MM.1S (cell line): Measurements from ENCODE around the gene NDUFA8.

Experiments used
- DNase-seq: peaks from one replicate; pipeline ENCODE4 v3.0.0-alpha.2; 2015
- H2AFZ ChIP-seq: fragments of 300-600 bp; sonication (generic); 2 replicates; pipeline ENCODE4 v1.6.0; 2016; ENCODE audit warnings: antibody characterized with exemption, low read length
- H3F3A ChIP-seq: fragments of 300-600 bp; sonication (generic); 2 replicates; pipeline ENCODE4 v1.6.1; 2016; ENCODE audit warnings: mild to moderate bottlenecking, antibody characterized with exemption, low read length, moderate library complexity, mixed read lengths; ENCODE audit not compliant: insufficient read depth
- H3K27ac ChIP-seq: fragments of 300-600 bp; sonication (generic); 2 replicates; pipeline ENCODE4 v1.5.1; 2016; ENCODE audit warnings: mild to moderate bottlenecking, low read length
- H3K27me3 ChIP-seq: fragments of 300-600 bp; sonication (generic); replicated peaks from 2 replicates; pipeline ENCODE4 v1.6.0; 2016; ENCODE audit warnings: low read length; ENCODE audit not compliant: insufficient read depth
- H3K36me3 ChIP-seq: fragments of 300-600 bp; sonication (generic); replicated peaks from 2 replicates; pipeline ENCODE4 v1.6.1; 2016; ENCODE audit warnings: mild to moderate bottlenecking, low read length, mixed read lengths; ENCODE audit not compliant: insufficient read depth
- H3K4me1 ChIP-seq: fragments of 300-600 bp; sonication (generic); 2 replicates; pipeline ENCODE4 v1.6.1; 2016; ENCODE audit warnings: low read length, mixed read lengths
- H3K4me2 ChIP-seq: fragments of 300-600 bp; sonication (generic); 2 replicates; pipeline ENCODE4 v1.6.0; 2016; ENCODE audit warnings: low read depth, low read length
- H3K4me3 ChIP-seq: fragments of 300-600 bp; sonication (generic); 2 replicates; pipeline ENCODE4 v1.5.1; 2016; ENCODE audit warnings: low read length, mixed read lengths
- H3K79me2 ChIP-seq: fragments of 300-600 bp; sonication (generic); 2 replicates; pipeline ENCODE4 v1.6.1; 2016; ENCODE audit warnings: mixed run types, low read length, mixed read lengths
- H3K9ac ChIP-seq: fragments of 300-600 bp; sonication (generic); 2 replicates; pipeline ENCODE4 v1.6.1; 2016; ENCODE audit warnings: low read length, mixed read lengths
- H3K9me2 ChIP-seq: fragments of 300-600 bp; sonication (generic); replicated peaks from 2 replicates; pipeline ENCODE4 v1.6.1; 2016; ENCODE audit warnings: mild to moderate bottlenecking, low read length, mixed read lengths; ENCODE audit not compliant: insufficient read depth
- H3K9me3 ChIP-seq: fragments of 300-600 bp; sonication (generic); replicated peaks from 2 replicates; pipeline ENCODE4 v1.6.1; 2016; ENCODE audit warnings: mild to moderate bottlenecking, low read length, mixed read lengths; ENCODE audit not compliant: insufficient read depth
- H4K20me1 ChIP-seq: fragments of 300-600 bp; sonication (generic); 2 replicates; pipeline ENCODE4 v1.6.1; 2016; ENCODE audit warnings: mild to moderate bottlenecking, low read length, moderate library complexity, mixed read lengths; ENCODE audit not compliant: insufficient read depth
- CTCF ChIP-seq: fragments of 300-600 bp; sonication (generic); IDR thresholded peaks from 2 replicates; pipeline ENCODE4 v1.5.1; 2016; ENCODE audit warnings: antibody characterized with exemption, low read length, mixed read lengths
- EZH2 ChIP-seq: fragments of 300-600 bp; sonication (generic); optimal IDR thresholded peaks from 2 replicates; pipeline ENCODE3; 2017; ENCODE audit warnings: low read depth, mild to moderate bottlenecking, antibody characterized with exemption, low read length, mixed read lengths
- EZH2phosphoT487 ChIP-seq: fragments of 300-600 bp; sonication (generic); IDR thresholded peaks from 2 replicates; pipeline ENCODE4 v1.6.1; 2018; ENCODE audit warnings: antibody characterized with exemption, low read length

The NDUFA8 gene

DNA sequence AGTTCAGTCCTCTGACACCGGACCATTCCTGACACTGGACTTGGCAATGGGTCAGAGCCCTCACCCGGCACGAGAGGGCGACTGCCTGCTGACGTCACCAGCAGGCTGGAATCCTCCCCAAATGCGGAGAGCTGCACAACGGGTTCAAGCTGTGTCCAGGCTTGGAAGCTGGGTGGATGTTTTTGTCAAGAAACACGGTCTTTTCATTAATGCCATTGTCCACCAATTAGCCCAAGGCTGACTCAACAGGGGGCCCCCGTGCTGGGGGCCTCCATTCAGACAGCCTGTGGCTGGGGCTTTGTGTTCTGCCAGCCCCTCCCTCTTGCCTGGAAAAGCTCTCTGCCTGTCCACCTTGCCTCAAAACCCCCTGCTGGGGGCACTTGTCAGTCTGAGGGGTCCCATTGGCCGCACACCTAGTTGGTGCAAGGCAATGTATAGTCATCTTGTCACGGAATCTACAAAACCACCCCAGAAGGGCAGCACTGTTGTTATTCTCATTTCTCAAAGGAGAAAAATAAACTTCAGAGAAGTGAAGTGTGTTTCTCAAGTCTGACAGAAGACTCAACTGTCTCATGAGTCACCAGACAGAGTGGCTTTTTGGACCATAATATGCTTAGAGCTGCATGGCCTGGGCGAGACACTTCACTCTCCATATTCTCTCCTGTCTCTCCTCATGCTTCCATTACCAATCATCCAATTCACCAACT is 24.6 kb downstream of the NDUFA8 start:
- H3K9me2 ChIP-seq: no peaks in the 10 kb centered on the region
- no peak overlapping the region for H3K27ac ChIP-seq
- no peak overlapping the region for H2AFZ ChIP-seq
- DNase-seq: no peak
- no peaks in the 10 kb centered on the region for H3F3A ChIP-seq
- H3K79me2 ChIP-seq: no peaks in the 10 kb centered on the region
- TF ChIP-seq EZH2phosphoT487 (no peak), CTCF (no peak), EZH2 (no peak)
- H3K4me1 ChIP-seq: no peaks in the 10 kb centered on the region
- H4K20me1 ChIP-seq: no peaks in the 10 kb centered on the region
- no peak overlapping the region for H3K4me2 ChIP-seq
- no peak overlapping the region for H3K4me3 ChIP-seq
- H3K9me3 ChIP-seq: no peaks in the 10 kb centered on the region
- no peaks in the 10 kb centered on the region for H3K36me3 ChIP-seq
- no peak overlapping the region for H3K9ac ChIP-seq
- no peaks in the 10 kb centered on the region for H3K27me3 ChIP-seq

DNA sequence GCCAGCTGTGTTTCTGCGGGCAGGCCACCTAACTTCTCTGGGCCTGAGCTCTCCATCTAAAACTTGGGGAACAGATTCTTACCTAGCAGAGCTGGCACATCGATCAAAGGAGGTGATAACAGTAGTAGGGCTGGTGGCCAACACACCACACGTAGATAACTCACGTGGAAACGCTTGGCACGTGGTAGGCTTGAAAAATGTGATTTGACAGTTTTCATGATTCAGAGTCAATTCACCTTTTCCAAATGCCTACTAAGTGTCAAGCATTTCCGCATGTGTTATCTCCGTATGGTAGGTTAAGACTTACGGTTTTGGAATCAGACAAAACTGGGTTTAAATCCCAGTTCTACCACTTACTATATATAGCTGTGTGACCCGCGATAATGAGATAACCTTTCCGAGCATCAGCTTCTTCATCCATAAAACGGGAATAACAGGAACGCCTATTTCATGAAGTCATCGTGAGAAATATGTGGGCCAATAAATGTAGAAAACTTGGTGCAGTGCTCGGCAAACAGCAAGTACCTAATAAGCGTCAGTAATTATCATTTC is 25.5 kb downstream of the NDUFA8 start:
- no peak overlapping the region for H3K4me3 ChIP-seq
- no peak overlapping the region for H3K27ac ChIP-seq
- no peak for TF ChIP-seq EZH2phosphoT487
- TF ChIP-seq EZH2: no peak
- no peak for TF ChIP-seq CTCF
- H3K79me2 ChIP-seq: no peaks in the 10 kb centered on the region
- no peaks in the 10 kb centered on the region for H3K9me2 ChIP-seq
- H3F3A ChIP-seq: no peaks in the 10 kb centered on the region
- no peak overlapping the region for H3K9ac ChIP-seq
- no peaks in the 10 kb centered on the region for H3K36me3 ChIP-seq
- H4K20me1 ChIP-seq: no peaks in the 10 kb centered on the region
- no peak overlapping the region for H3K4me2 ChIP-seq
- no peaks in the 10 kb centered on the region for H3K9me3 ChIP-seq
- no peaks in the 10 kb centered on the region for H3K27me3 ChIP-seq
- DNase-seq: no peak
- H2AFZ ChIP-seq: no peak overlapping the region
- H3K4me1 ChIP-seq: no peaks in the 10 kb centered on the region

DNA sequence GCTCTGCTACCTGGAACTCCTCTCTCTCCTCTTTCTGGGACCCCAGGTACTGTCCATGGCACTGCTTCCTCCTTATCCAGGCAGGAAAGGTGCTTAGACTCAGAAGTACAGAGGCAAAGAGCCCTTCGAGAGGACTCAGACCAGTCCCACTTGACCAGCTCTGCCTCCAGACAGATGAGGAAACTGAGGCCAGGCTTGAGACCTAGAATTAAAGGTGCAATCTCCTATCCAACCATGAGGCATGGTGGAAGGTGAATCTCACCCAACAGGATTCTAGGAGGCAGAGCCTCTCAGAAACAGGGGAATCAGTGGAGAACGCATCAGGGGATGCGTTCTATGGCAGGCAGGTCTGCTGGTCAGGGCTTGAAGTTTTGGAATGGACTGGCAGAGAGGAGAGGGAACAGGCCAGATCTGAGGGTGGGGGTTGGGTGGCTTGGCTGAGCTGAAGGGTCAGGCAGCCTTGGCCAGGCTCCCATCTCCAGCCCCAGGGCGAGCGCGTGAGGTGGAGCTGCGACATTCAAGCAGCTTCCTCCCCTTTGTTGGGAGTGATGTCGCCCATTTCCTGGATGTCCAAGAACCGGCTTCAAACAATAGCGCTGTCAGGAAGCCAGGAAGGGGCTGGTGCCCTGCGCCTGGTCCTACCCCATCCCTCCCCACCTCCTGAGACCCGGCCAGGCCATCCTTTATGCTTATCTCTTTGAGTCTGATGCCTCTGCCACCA is 26.2 kb downstream of the NDUFA8 start:
- Histone ChIP-seq H3K27me3 (no peaks in the 10 kb centered on the region), H4K20me1 (no peaks in the 10 kb centered on the region), H3F3A (no peaks in the 10 kb centered on the region), H3K36me3 (no peaks in the 10 kb centered on the region), H3K9me2 (no peaks in the 10 kb centered on the region), H3K79me2 (no peaks in the 10 kb centered on the region), H3K4me1 (no peaks in the 10 kb centered on the region), H3K9ac (no peak overlapping the region), H3K4me2 (no peak overlapping the region), H3K9me3 (no peaks in the 10 kb centered on the region), H3K4me3 (no peak overlapping the region), H2AFZ (no peak overlapping the region), H3K27ac (no peak overlapping the region)
- TF ChIP-seq EZH2phosphoT487: no peak
- TF ChIP-seq CTCF: no peak
- no peak for TF ChIP-seq EZH2
- DNase-seq: no peak
